Stomach (tissue), 4 donors: Measurements from ENCODE around the gene SHLD1.

Source experiments
- POLR2A ChIP-seq, 4 donors: fragments of 450-650 bp; IDR thresholded peaks; one replicate each; pipeline ENCODE4 v1.6.1; 2016; ENCODE audit warnings: antibody characterized with exemption in 4 of 4, control low read depth in 2 of 4, mild to moderate bottlenecking in 1 of 4, moderate library complexity in 1 of 4
- POLR2AphosphoS5 ChIP-seq, 3 donors: sonication (generic); formaldehyde crosslinking; IDR thresholded peaks; one replicate each; pipeline ENCODE4 v1.6.1; 2016; ENCODE audit warnings: antibody characterized with exemption in 3 of 3
- TF ChIP-seq, protein P1 (sequence below), 7 experiments: fragments of 450-650 bp in 4 of 7; fragments of 200-600 bp in 3 of 7; sonication (generic) in 3 of 7; IDR thresholded peaks; one replicate each; pipeline ENCODE4 v1.5.1; 2016 to 2019; ENCODE audit warnings: antibody characterized with exemption in 7 of 7, control low read depth in 2 of 7, mild to moderate bottlenecking in 1 of 7

GRCh38 chr20:5770987-5771318 is 20.8 kb downstream of the SHLD1 start:
- TF ChIP-seq POLR2A (IDR thresholded peaks at IDR 0.05) = no peak
- TF ChIP-seq, protein P1, sequence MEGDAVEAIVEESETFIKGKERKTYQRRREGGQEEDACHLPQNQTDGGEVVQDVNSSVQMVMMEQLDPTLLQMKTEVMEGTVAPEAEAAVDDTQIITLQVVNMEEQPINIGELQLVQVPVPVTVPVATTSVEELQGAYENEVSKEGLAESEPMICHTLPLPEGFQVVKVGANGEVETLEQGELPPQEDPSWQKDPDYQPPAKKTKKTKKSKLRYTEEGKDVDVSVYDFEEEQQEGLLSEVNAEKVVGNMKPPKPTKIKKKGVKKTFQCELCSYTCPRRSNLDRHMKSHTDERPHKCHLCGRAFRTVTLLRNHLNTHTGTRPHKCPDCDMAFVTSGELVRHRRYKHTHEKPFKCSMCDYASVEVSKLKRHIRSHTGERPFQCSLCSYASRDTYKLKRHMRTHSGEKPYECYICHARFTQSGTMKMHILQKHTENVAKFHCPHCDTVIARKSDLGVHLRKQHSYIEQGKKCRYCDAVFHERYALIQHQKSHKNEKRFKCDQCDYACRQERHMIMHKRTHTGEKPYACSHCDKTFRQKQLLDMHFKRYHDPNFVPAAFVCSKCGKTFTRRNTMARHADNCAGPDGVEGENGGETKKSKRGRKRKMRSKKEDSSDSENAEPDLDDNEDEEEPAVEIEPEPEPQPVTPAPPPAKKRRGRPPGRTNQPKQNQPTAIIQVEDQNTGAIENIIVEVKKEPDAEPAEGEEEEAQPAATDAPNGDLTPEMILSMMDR (IDR thresholded peaks at IDR 0.05) = no peak
- TF ChIP-seq POLR2AphosphoS5 (IDR thresholded peaks at IDR 0.05) = no peak
